Tibial artery (tissue), 4 donors: ENCODE data around the gene HLTF.
"Not testable (repeated sequence)": the region's sequence is repeated elsewhere in the genome, so short reads cannot be mapped to it uniquely, and the experiment has no call there.

Experiments used
- DNase-seq, 2 donors: peaks; one replicate each; pipeline ENCODE4 v3.0.0-alpha.2; 2019
- H3K27ac ChIP-seq, 2 donors: fragments of 200-600 bp; sonication (generic) in 1 of 2; 1 replicate in 1 of 2; 2 replicates in 1 of 2; pipeline ENCODE4 v1.5.1; 2018 to 2019; ENCODE audit warnings: mild to moderate bottlenecking in 1 of 2
- H3K27me3 ChIP-seq, 2 donors: fragments of 200-600 bp; sonication (generic) in 1 of 2; one replicate each; pipeline versions ENCODE4 v1.5.1 to v1.6.0; 2016 to 2019
- H3K36me3 ChIP-seq, 3 donors: fragments of 200-600 bp; sonication (generic) in 2 of 3; one replicate each; pipeline ENCODE4 v1.5.1; 2016 to 2019; ENCODE audit warnings: mild to moderate bottlenecking in 2 of 3
- H3K4me1 ChIP-seq, 4 donors: fragments of 200-600 bp; sonication (generic) in 2 of 4; 1 replicate in 3 of 4; 2 replicates in 1 of 4; pipeline ENCODE4 v1.5.1; 2016 to 2019
- H3K4me3 ChIP-seq, 2 donors: fragments of 200-600 bp; sonication (generic) in 1 of 2; 1 replicate in 1 of 2; 2 replicates in 1 of 2; pipeline ENCODE4 v1.5.1; 2018 to 2019; ENCODE audit warnings: mild to moderate bottlenecking in 2 of 2
- H3K9me3 ChIP-seq, 3 donors: fragments of 200-600 bp; sonication (generic) in 1 of 3; one replicate each; pipeline ENCODE4 v1.5.1; 2016 to 2019
- CTCF ChIP-seq, 2 experiments: fragments of 200-600 bp in 1 of 2; fragments of 450-650 bp in 1 of 2; IDR thresholded peaks; one replicate each; pipeline ENCODE4 v1.5.1; 2017 to 2019; ENCODE audit warnings: antibody characterized with exemption in 2 of 2, mild to moderate bottlenecking in 1 of 2, moderate library complexity in 1 of 2
- intact Hi-C: fragments of 100-400 bp; cut with DNase I; formaldehyde crosslinking; loops from one replicate; pipeline ENCODE4 v1.15.0; 2023; ENCODE audit warnings: low total_unique reads

The HLTF gene

GRCh38 chr3:148992027-148992634, 94.2 kb downstream of the HLTF start:
- no peak for TF ChIP-seq CTCF (IDR thresholded peaks at IDR 0.05)
- Histone ChIP-seq H3K4me3 (peak overlapping the region; percentile 77 to 93), H3K9me3 (no peaks in the 10 kb centered on the region), H3K36me3 (peaks cover 27 to 28% (median 28%) of the 10 kb centered on the region in 3 donors), H3K4me1 (peaks cover 0 to 40% (median 11%) of the 10 kb centered on the region in 4 donors), H3K27me3 (no peaks in the 10 kb centered on the region), H3K27ac (peak overlapping the region; percentile 97 to 99)
- DNase-seq, result peak; percentile 49 to 76
- intact Hi-C loops, result no loop called here

- H3K9me3 ChIP-seq, result no peaks in the 10 kb centered on the region
- peak; percentile 77 to 91 for DNase-seq
Observed at GRCh38 chr3:148991219-148992026, 94.9 kb downstream of the HLTF start, which contains the start of gene GYG1. TSS of gene GYG1 (plus strand) at chr3:148991540. CDS start at chr3:148991641, 101 bp downstream.

GRCh38 chr3:148990236-148990635, 96.1 kb downstream of the HLTF start:
- H3K36me3 ChIP-seq, result peaks cover 10 to 12% (median 11%) of the 10 kb centered on the region in 3 donors
- H3K27me3 ChIP-seq, result no peaks in the 10 kb centered on the region
- H3K4me3 ChIP-seq, result no peak overlapping the region
- no peak for DNase-seq
- peak overlapping the region; percentile 97 to 99 for H3K27ac ChIP-seq
- H3K4me1 ChIP-seq, result peaks cover 0 to 31% (median 11%) of the 10 kb centered on the region in 4 donors
- no peak for TF ChIP-seq CTCF (IDR thresholded peaks at IDR 0.05)
- no peaks in the 10 kb centered on the region for H3K9me3 ChIP-seq
- intact Hi-C loops, result no loop called here

More at GRCh38 chr3:148991219-148992026, 94.9 kb downstream of the HLTF start, which contains the start of gene GYG1:
- intact Hi-C loops, result no loop called here
- H3K27ac ChIP-seq, result peak within 1 kb of the TSS; percentile 97 to 99
- no peaks in the 10 kb centered on the region for H3K27me3 ChIP-seq
- H3K36me3 ChIP-seq, result peaks cover 20 to 24% (median 21%) of the 10 kb centered on the region in 3 donors
- H3K4me1 ChIP-seq, result peaks cover 0 to 34% (median 11%) of the 10 kb centered on the region in 4 donors
- TF ChIP-seq CTCF (IDR thresholded peaks at IDR 0.05), result peak in 1 of 2 experiments; percentile 30
- peak within 1 kb of the TSS; percentile 77 to 93 for H3K4me3 ChIP-seq

GRCh38 chr3:148987551-148987950, 98.8 kb downstream of the HLTF start:
- intact Hi-C loops, result not testable (repeated sequence)

GRCh38 chr3:148981273-148981672, 105.1 kb downstream of the HLTF start:
- intact Hi-C loops, result no loop called here
- no peak for TF ChIP-seq CTCF (IDR thresholded peaks at IDR 0.05)
- no peaks in the 10 kb centered on the region for H3K27me3 ChIP-seq
- H3K27ac ChIP-seq, result no peak overlapping the region
- no peaks in the 10 kb centered on the region for H3K36me3 ChIP-seq
- H3K9me3 ChIP-seq, result no peaks in the 10 kb centered on the region
- no peak overlapping the region for H3K4me3 ChIP-seq
- no peaks in the 10 kb centered on the region for H3K4me1 ChIP-seq
- no peak for DNase-seq

More at GRCh38 chr3:148987551-148987950, 98.8 kb downstream of the HLTF start:
- H3K27me3 ChIP-seq, H3K4me3 ChIP-seq, H3K27ac ChIP-seq, H3K36me3 ChIP-seq, H3K9me3 ChIP-seq, DNase-seq: not testable (repeated sequence)
- H3K4me1 ChIP-seq, result peaks cover 0 to 12% (median 2%) of the 10 kb centered on the region in 4 donors
